Astrocyte (in vitro differentiated cells and primary cell): Measurements from ENCODE around the gene LRRC3.

Source experiments
- CTCF ChIP-seq: IDR thresholded peaks from 2 replicates; pipeline ENCODE4 v1.5.1; 2011; ENCODE audit warnings: low read depth, mild to moderate bottlenecking, inconsistent platforms, low read length, moderate library complexity; ENCODE audit not compliant: insufficient read depth
- EZH2 ChIP-seq: IDR thresholded peaks from 2 replicates; pipeline ENCODE4 v1.6.1; 2012; ENCODE audit warnings: mild to moderate bottlenecking, low read length, inconsistent platforms; ENCODE audit not compliant: insufficient read depth

- TF ChIP-seq CTCF (no peak), EZH2 (no peak)
These were observed 33.1 kb upstream of the LRRC3 start for GRCh38 chr21:44421901-44422840.
